OCI-LY1 (cell line): ENCODE results near the gene NSD1.

Experiments
- CTCF ChIP-seq: fragments of 200-600 bp; sonication (generic), shearing (Covaris generic); IDR thresholded peaks from 2 replicates; pipeline ENCODE4 v1.5.1; 2017; ENCODE audit warnings: mild to moderate bottlenecking, antibody characterized with exemption, low read length, moderate library complexity, mixed read lengths
- EZH2 ChIP-seq: fragments of 200-600 bp; sonication (generic), shearing (Covaris generic); IDR thresholded peaks from 2 replicates; pipeline ENCODE4 v1.8.0; 2017; ENCODE audit warnings: borderline replicate concordance, mixed run types, mild to moderate bottlenecking, antibody characterized with exemption, low read length, moderate library complexity, mixed read lengths

- TF ChIP-seq CTCF (no peak), EZH2 (no peak)
Measured at GRCh38 chr5:177225798-177226197, 92.2 kb downstream of the NSD1 start.
